ENCODE data around the gene PTMS.

GRCh38 chr12:6817098-6817497 is 50.9 kb downstream of the PTMS start:
- no peak for TF ChIP-seq ZIC2 (tag by site-specific recombination; IDR thresholded peaks at IDR 0.05)
- no peak for TF ChIP-seq ZNF701 (tag by site-specific recombination; IDR thresholded peaks at IDR 0.05)
- no peak for TF ChIP-seq ZNF677 (tag by site-specific recombination; IDR thresholded peaks at IDR 0.05)
- no peak for TF ChIP-seq ZNF792 (tag by site-specific recombination; IDR thresholded peaks at IDR 0.05)
- TF ChIP-seq CTCF (tag by site-specific recombination; IDR thresholded peaks at IDR 0.05) = no peak
- no peak for TF ChIP-seq ZNF138 (tag by site-specific recombination; IDR thresholded peaks at IDR 0.05; ENCODE audit: borderline replicate concordance)
